K562 (cell line): ENCODE data around the gene TCF12. TPM values are rescaled to one million over a fixed set of nuclear protein-coding genes. Genes with fewer than 3 reads are reported as not detected.

Experiments used
- ATAC-seq: fragments of 200-7000 bp; cut with Tn5 transposase; 3 replicates; pipeline ENCODE4 v1.9.1; 2020; ENCODE audit warnings: moderate library complexity
- BruUV-seq: library from RNA; stranded (reverse); fragments of 400-500 nt; replicated peaks from 2 replicates; lab custom pipeline; 2021; lab: Mats Ljungman, UMichigan
- CTCF ChIA-PET: fragments of 300-600 bp; formaldehyde crosslinking; extraction: SDS; loops from one replicate; lab custom pipeline; 2021; ENCODE audit warnings: low intra/inter-chr PET ratio; lab: Yijun Ruan, JAX
- POLR2A ChIA-PET: fragments of 300-600, 350-650 bp; sonication (Branson Sonifier 250); formaldehyde crosslinking; extraction: SDS; loops from one replicate; lab custom pipeline; 2021; ENCODE audit warnings: antibody characterized with exemption, inconsistent platforms; lab: Yijun Ruan, JAX
- DNase-seq, 4 experiments: peaks; one replicate each; pipeline versions ENCODE4 v3.0.0 to v3.0.0-alpha.2; 2011 to 2018; ENCODE audit warnings: low spot score in 3 of 4, mixed read lengths in 3 of 4; ENCODE audit errors: extremely low read depth in 1 of 4
- FAIRE-seq: peaks from 2 replicates; lab custom pipeline; 2011; peaks lifted over from hg19 to GRCh38; lab: Jason Lieb, UNC
- H2AFZ ChIP-seq: 2 replicates; pipeline ENCODE4 v1.6.0; 2011; ENCODE audit warnings: low read depth, low read length, control low read depth, inconsistent platforms
- H3K27ac ChIP-seq: fragments of 200-600 bp; 3 replicates; pipeline ENCODE4 v1.8.0; 2011; ENCODE audit warnings: low read depth, mild to moderate bottlenecking, control low read depth, inconsistent platforms, low read length, moderate library complexity, mixed read lengths; ENCODE audit errors: extremely low read depth
- H3K27me3 ChIP-seq, 2 experiments: fragments of 300-600 bp in 1 of 2; 2 replicates in 1 of 2; 3 replicates in 1 of 2; pipeline versions ENCODE4 v1.6.0 to v1.8.0; 2011; ENCODE audit warnings: inconsistent platforms in 2 of 2, low read length in 2 of 2, mild to moderate bottlenecking in 1 of 2, mixed read lengths in 1 of 2, moderate library complexity in 1 of 2; ENCODE audit not compliant: control insufficient read depth in 2 of 2, insufficient read depth in 2 of 2
- H3K36me3 ChIP-seq: fragments of 300-600 bp; 3 replicates; pipeline ENCODE4 v1.8.0; 2011; ENCODE audit warnings: mild to moderate bottlenecking, low read length, inconsistent platforms; ENCODE audit not compliant: control insufficient read depth, insufficient read depth
- H3K4me1 ChIP-seq, 2 experiments: fragments of 200-600 bp in 1 of 2; replicated peaks in 1 of 2; 2 replicates in 1 of 2; 3 replicates in 1 of 2; pipeline versions ENCODE4 v1.5.1 to v1.8.0; 2011; ENCODE audit warnings: inconsistent platforms in 2 of 2, low read length in 2 of 2, mild to moderate bottlenecking in 1 of 2, mixed read lengths in 1 of 2, moderate library complexity in 1 of 2; ENCODE audit not compliant: control insufficient read depth in 2 of 2, insufficient read depth in 2 of 2
- H3K4me2 ChIP-seq: 2 replicates; pipeline ENCODE4 v1.6.1; 2011; ENCODE audit warnings: low read length, control low read depth, inconsistent platforms, mixed read lengths; ENCODE audit not compliant: insufficient read depth
- H3K4me3 ChIP-seq: fragments of 200-600 bp; sonication (generic), shearing (Covaris generic); 2 replicates; pipeline ENCODE4 v1.5.1; 2016; ENCODE audit warnings: control low read depth, inconsistent platforms
- H3K79me2 ChIP-seq: fragments of 200-600 bp; 3 replicates; pipeline ENCODE4 v1.8.0; 2011; ENCODE audit warnings: low read length, inconsistent platforms; ENCODE audit not compliant: control insufficient read depth, insufficient read depth
- H3K9ac ChIP-seq, 2 experiments: 2 replicates each; pipeline versions ENCODE4 v1.6.0 to v1.6.1; 2011; ENCODE audit warnings: low read depth in 2 of 2, low read length in 2 of 2, control low read depth in 1 of 2, inconsistent platforms in 1 of 2, mild to moderate bottlenecking in 1 of 2, mixed read lengths in 1 of 2; ENCODE audit not compliant: insufficient read depth in 1 of 2
- H3K9me1 ChIP-seq: one replicate; pipeline ENCODE4 v1.6.0; 2011; ENCODE audit warnings: inconsistent platforms, mild to moderate bottlenecking, low read length, moderate library complexity; ENCODE audit not compliant: control insufficient read depth, insufficient read depth
- H3K9me3 ChIP-seq: replicated peaks from 2 replicates; pipeline ENCODE4 v1.5.1; 2011; ENCODE audit warnings: low read depth, low read length, inconsistent platforms; ENCODE audit not compliant: control insufficient read depth, insufficient read depth
- H4K20me1 ChIP-seq: replicated peaks from 2 replicates; pipeline ENCODE4 v1.6.1; 2011; ENCODE audit warnings: low read length, inconsistent platforms, mixed read lengths; ENCODE audit not compliant: control insufficient read depth, insufficient read depth
- FOXP1 ChIP-seq: sonication (generic); formaldehyde crosslinking; IDR thresholded peaks from 2 replicates; pipeline ENCODE4 v1.8.0; 2022; ENCODE audit warnings: mild to moderate bottlenecking, missing genetic modification reagents
- HBP1 ChIP-seq: fragments of 450-650 bp; formaldehyde crosslinking; IDR thresholded peaks from 2 replicates; pipeline ENCODE4 v1.4.0; 2022; ENCODE audit warnings: missing genetic modification characterization
- NBN ChIP-seq: fragments of 450-650 bp; IDR thresholded peaks from 2 replicates; pipeline ENCODE4 v1.6.1; 2016; ENCODE audit warnings: low read depth, mild to moderate bottlenecking
- PREB ChIP-seq: sonication (generic); formaldehyde crosslinking; IDR thresholded peaks from 2 replicates; pipeline ENCODE4 v1.8.1; 2023; ENCODE audit warnings: mild to moderate bottlenecking, missing genetic modification reagents
- RAD51 ChIP-seq: fragments of 450-650 bp; IDR thresholded peaks from 2 replicates; pipeline ENCODE4 v1.7.1; 2016; ENCODE audit warnings: low read depth, mild to moderate bottlenecking, borderline replicate concordance
- ZNF134 ChIP-seq: fragments of 250-450 bp; sonication (Bioruptor Pico); conservative IDR thresholded peaks from 2 replicates; pipeline ENCODE4 v1.4.0; 2020
- in situ Hi-C: fragments of 300-500 bp; cut with MboI; formaldehyde crosslinking; loops from 4 replicates; pipeline ENCODE4 v1.15.0; 2018; ENCODE audit warnings: inconsistent platforms, mixed read lengths
- intact Hi-C: fragments of 100-400 bp; cut with micrococcal nuclease; formaldehyde crosslinking; loops from 2 replicates; pipeline ENCODE4 v1.14.2; 2022
- polyA plus RNA-seq, 8 experiments: library from polyadenylated mRNA; depleted of rRNA in 4 of 8; stranded (reverse) in 5 of 8; unstranded in 3 of 8; fragments of >200 nt; fragmentation: Nextera tagmentation in 2 of 8; fragmentation: Illumina TruSeq in 1 of 8; extraction: Ambion mirVana in 2 of 8; extraction: Trizol in 1 of 8; gene quantifications; 2 replicates each; pipeline versions ENCODE4 v1.2.1 to v1.2.3, GENCODE V29; 2011 to 2014; ENCODE audit warnings: inconsistent platforms in 1 of 8, missing spikeins in 1 of 8
- total RNA-seq, 7 experiments: library from RNA; depleted of rRNA in 6 of 7; stranded (reverse); fragments of >200 nt in 6 of 7; fragmentation: Illumina TruSeq in 2 of 7; extraction: Trizol in 2 of 7; gene quantifications; 2 replicates each; pipeline versions ENCODE4 v1.2.1 to v1.2.3, GENCODE V29; 2011 to 2021; ENCODE audit warnings: low replicate concordance in 1 of 7

Gene TCF12
- total and polyA plus RNA-seq, 9 of the 15 experiments (the other 6 are each of a cell fraction or from before 2014, with no cell fraction given), result 10.5 to 132 (median 52.9) TPM

GRCh38 chr15:57064033-57064432 lies 145.6 kb downstream of the TCF12 start:
- CTCF ChIA-PET, result interaction anchor here (0.7 kb wide), 1 partner anchor 11 kb away, joined by 3 read pairs; no protein-coding TSS in a partner anchor
- H3K27ac ChIP-seq, result no peak overlapping the region
- no peak overlapping the region for H3K9ac ChIP-seq
- no peaks in the 10 kb centered on the region for H4K20me1 ChIP-seq
- POLR2A ChIA-PET, result no interaction called here
- no peaks in the 10 kb centered on the region for H3K27me3 ChIP-seq
- no peaks in the 10 kb centered on the region for H3K9me3 ChIP-seq
- in situ Hi-C loops (no loop called here), intact Hi-C loops (no loop called here)
- peaks cover 5% of the 10 kb centered on the region; the same call in 2 of the 3 replicates for H3K36me3 ChIP-seq
- DNase-seq (no peak), ATAC-seq (no peak), FAIRE-seq (no peak)
- no peaks in the 10 kb centered on the region for H3K9me1 ChIP-seq
- BruUV-seq, result TSS peak; percentile 27
- H3K4me1 ChIP-seq, result no peaks in the 10 kb centered on the region
- peaks cover 26% of the 10 kb centered on the region for H3K79me2 ChIP-seq
- H3K4me3 ChIP-seq, result no peak overlapping the region
- no peak overlapping the region for H3K4me2 ChIP-seq
- TF ChIP-seq RAD51 (no peak), NBN (no peak), HBP1 (no peak), ZNF134 (CRISPR knock-in tag) (no peak), PREB (CRISPR knock-in tag) (no peak), FOXP1 (no peak)
- no peak overlapping the region for H2AFZ ChIP-seq
